HFFc6 (cell line): ENCODE results near the gene CLCNKA. TPM values are rescaled to one million over a fixed set of nuclear protein-coding genes. Genes with fewer than 3 reads are reported as not detected.
A peak's percentile ranks its signal among the peaks of the same experiment; 100 is the strongest.

Experiments
- DNase-seq: peaks from one replicate; pipeline ENCODE4 v3.0.0-alpha.2; 2018
- H3K27ac Mint-ChIP-seq: 2 replicates; pipeline ENCODE4 v1.8.0; 2020; ENCODE audit warnings: mild to moderate bottlenecking, mixed read lengths
- H3K27me3 Mint-ChIP-seq: 2 replicates; pipeline ENCODE4 v1.8.0; 2021; ENCODE audit warnings: mild to moderate bottlenecking, moderate library complexity, mixed read lengths; ENCODE audit not compliant: insufficient read depth
- H3K36me3 Mint-ChIP-seq: 2 replicates; pipeline ENCODE4 v1.8.0; 2021; ENCODE audit warnings: low read depth, mixed read lengths
- H3K4me1 Mint-ChIP-seq: 2 replicates; pipeline ENCODE4 v1.8.0; 2020; ENCODE audit warnings: low read depth, mixed read lengths
- H3K4me3 Mint-ChIP-seq: 2 replicates; pipeline ENCODE4 v1.8.0; 2020; ENCODE audit warnings: mild to moderate bottlenecking, moderate library complexity, mixed read lengths
- H3K9me3 Mint-ChIP-seq: 2 replicates; pipeline ENCODE4 v1.8.0; 2020; ENCODE audit warnings: mild to moderate bottlenecking, mixed read lengths
- CTCF ChIP-seq: fragments of 200-600 bp; sonication (generic); IDR thresholded peaks from 2 replicates; pipeline ENCODE4 v1.5.0; 2021; ENCODE audit warnings: antibody characterized with exemption, mild to moderate bottlenecking
- total RNA-seq, 6 experiments: library from RNA; stranded (reverse); fragmentation: NEBNext Ultra II Directional; extraction: Animal tissue kit (Norgen Biotek cat#: 25700); gene quantifications; 2 replicates in 1 of 6; 3 replicates in 5 of 6; pipeline ENCODE4 v1.2.3, GENCODE V29; 2021

Gene CLCNKA
- total RNA-seq, 6 experiments from 2014 or later: not detected

DNA sequence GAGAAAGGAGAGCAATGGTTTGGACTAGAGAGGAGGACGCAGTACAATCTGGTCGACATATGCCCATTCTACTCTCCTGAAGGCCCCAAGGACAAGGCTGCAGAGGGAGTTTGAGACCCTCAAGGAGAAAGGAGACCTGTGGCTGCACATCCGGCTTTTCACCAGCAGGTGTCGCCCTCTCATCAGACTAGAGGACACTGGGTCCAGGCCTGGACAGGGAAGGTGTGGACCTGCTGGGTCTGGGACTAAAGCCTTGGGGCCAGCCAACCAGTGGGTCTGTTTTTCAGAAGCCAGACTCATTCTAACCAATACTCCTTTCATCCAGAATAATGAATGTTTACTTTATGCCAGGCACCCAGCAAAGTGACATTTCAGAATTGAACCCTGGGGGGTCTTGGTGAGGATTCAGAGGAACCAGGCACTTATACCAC lies 12.8 kb upstream of the CLCNKA start:
- Mint-ChIP-seq H3K9me3 (no peaks in the 10 kb centered on the region), H3K36me3 (no peaks in the 10 kb centered on the region), H3K4me3 (no peak overlapping the region), H3K27me3 (peaks cover 8% of the 10 kb centered on the region), H3K27ac (no peak overlapping the region), H3K4me1 (peaks cover 34% of the 10 kb centered on the region)
- peak; percentile 100 for TF ChIP-seq CTCF
- DNase-seq: peak; percentile 55

DNA sequence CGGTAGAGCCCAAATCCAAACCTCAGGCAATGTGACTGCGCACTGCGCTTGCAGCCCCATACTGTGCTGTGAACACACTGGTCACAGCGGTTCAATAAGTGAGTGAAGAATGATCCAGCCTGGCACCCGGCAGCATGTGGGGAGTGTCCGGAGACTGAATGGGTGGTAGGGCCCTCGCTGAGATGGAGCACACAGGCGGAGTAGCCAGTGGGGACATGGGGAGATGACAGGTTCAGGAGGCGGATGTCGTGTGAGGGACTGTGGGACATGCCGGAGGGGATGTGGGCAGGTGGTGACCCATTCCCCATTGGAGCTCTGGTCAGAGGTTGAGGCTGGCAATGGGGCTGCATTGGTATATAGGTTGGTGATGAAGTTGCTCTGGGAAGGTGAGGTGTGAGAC lies 12.2 kb upstream of the CLCNKA start:
- Mint-ChIP-seq H3K4me3 (no peak overlapping the region), H3K27ac (no peak overlapping the region), H3K36me3 (no peaks in the 10 kb centered on the region), H3K4me1 (peaks cover 40% of the 10 kb centered on the region), H3K27me3 (peaks cover 5% of the 10 kb centered on the region), H3K9me3 (no peaks in the 10 kb centered on the region)
- no peak for DNase-seq
- TF ChIP-seq CTCF: no peak

- H3K27me3 Mint-ChIP-seq: peaks cover 4% of the 10 kb centered on the region; the same call in 1 of the 2 replicates
- H3K27ac Mint-ChIP-seq: no peak overlapping the region
- no peaks in the 10 kb centered on the region for H3K9me3 Mint-ChIP-seq
- no peaks in the 10 kb centered on the region for H3K36me3 Mint-ChIP-seq
- no peak for TF ChIP-seq CTCF
- peaks cover 48% of the 10 kb centered on the region for H3K4me1 Mint-ChIP-seq
- DNase-seq: no peak
- no peak overlapping the region for H3K4me3 Mint-ChIP-seq
Observed at GRCh38 chr1:16010837-16011236, 11.0 kb upstream of the CLCNKA start.

DNA sequence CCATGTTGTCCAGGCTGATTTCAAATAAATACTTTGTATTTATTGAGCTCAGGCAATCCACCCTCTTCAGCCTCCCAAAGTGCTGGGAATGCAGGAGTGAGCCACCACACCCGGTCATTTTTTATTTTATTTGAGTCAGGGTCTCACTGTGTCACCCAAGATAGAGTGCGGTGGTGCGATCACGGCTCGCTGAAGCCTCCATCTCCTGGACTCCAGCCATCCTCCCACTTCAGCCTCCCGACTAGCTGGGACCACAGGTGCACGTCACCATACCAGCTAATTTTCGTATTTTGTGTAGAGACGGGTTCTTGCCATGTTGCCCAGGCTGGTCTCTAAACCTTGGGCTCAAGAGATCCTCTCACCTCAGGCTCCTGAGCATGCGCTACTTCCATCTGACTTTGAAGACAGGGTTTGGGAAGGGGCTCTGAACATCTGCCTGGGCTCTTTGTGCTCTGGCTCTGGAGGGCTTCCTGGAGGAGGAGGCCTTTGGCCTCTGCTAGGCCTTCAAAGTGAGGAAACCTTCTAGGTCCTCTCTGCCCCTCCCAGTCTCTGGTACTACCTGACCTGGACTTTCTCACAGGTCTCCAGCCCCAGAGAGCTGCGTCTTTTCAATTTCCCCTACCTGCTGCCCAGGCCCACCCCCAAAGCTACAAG lies 9.8 kb upstream of the CLCNKA start:
- peaks cover 5% of the 10 kb centered on the region for H3K27me3 Mint-ChIP-seq
- no peaks in the 10 kb centered on the region for H3K9me3 Mint-ChIP-seq
- H3K27ac Mint-ChIP-seq: no peak overlapping the region
- no peaks in the 10 kb centered on the region for H3K36me3 Mint-ChIP-seq
- H3K4me1 Mint-ChIP-seq: peaks cover 40% of the 10 kb centered on the region
- no peak for TF ChIP-seq CTCF
- H3K4me3 Mint-ChIP-seq: no peak overlapping the region
- no peak for DNase-seq

- peaks cover 5% of the 10 kb centered on the region for H3K27me3 Mint-ChIP-seq
- H3K36me3 Mint-ChIP-seq: no peaks in the 10 kb centered on the region
- H3K4me3 Mint-ChIP-seq: peak overlapping the region; percentile 36; the same call in 1 of the 2 replicates
Observed at GRCh38 chr1:16012590-16013219, 9.1 kb upstream of the CLCNKA start.

More at GRCh38 chr1:16012590-16013219, 9.1 kb upstream of the CLCNKA start:
- 0 out of 2 replicates have a peak, but pooled peaks have one; percentile 21 for TF ChIP-seq CTCF
- DNase-seq: peak; percentile 8
- peaks cover 38% of the 10 kb centered on the region for H3K4me1 Mint-ChIP-seq
- H3K27ac Mint-ChIP-seq: no peak overlapping the region
- H3K9me3 Mint-ChIP-seq: no peaks in the 10 kb centered on the region
